Measurements from ENCODE around the gene PRRC2C.
"Not testable (repeated sequence)": the region's sequence is repeated elsewhere in the genome, so short reads cannot be mapped to it uniquely, and the experiment has no call there.

PRRC2C gene

DNA sequence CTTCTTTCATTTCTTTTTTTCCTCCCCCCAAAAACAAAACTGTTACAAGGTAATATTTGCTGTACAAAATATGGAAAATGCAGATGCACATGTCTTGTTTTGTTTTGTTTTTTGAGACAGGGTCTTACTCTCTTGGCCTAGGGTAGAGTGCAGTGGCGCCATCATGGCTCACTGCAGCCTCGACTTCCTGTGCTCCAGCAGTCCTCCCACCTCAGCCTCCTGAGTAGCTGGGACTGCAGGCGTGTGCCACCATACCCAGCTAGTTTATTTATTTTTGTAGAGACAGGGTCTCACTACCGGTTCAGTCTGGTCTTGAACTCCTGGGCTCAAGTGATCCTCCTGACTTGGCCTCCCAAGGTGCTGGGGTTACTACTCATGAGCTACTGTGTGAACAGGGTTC is 15.5 kb downstream of the PRRC2C start:
- DNase-seq (ENCODE audit: low spot score) = no peak

- no peak for DNase-seq (ENCODE audit: low spot score)
Observed at GRCh38 chr1:171501305-171502024, 16.1 kb downstream of the PRRC2C start.

- no peak for DNase-seq (ENCODE audit: low spot score)
Observed at GRCh38 chr1:171506525-171507304, 21.4 kb downstream of the PRRC2C start.

DNA sequence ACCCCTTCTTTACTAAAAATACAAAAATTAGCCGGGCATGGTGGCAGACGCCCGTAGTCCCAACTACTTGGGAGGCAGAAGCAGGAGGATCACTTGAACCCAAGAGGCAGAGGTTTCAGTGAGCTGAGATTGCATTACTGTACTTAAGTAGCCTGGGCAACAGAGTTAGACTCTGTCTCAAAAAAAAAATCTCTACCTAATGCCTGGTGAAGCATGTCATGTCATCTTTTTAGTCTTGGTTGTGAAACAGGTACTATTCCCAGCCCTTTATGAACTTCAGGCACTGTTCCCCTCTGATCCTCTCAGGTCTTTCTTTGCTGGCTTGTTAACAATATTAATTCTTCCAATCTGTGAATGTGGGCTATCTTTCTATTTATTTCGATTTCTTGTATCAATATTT is 22.1 kb downstream of the PRRC2C start:
- no peak for DNase-seq (ENCODE audit: low spot score)

- DNase-seq (ENCODE audit: low spot score) = no peak
Observed at GRCh38 chr1:171509191-171509590, 23.9 kb downstream of the PRRC2C start.

DNA sequence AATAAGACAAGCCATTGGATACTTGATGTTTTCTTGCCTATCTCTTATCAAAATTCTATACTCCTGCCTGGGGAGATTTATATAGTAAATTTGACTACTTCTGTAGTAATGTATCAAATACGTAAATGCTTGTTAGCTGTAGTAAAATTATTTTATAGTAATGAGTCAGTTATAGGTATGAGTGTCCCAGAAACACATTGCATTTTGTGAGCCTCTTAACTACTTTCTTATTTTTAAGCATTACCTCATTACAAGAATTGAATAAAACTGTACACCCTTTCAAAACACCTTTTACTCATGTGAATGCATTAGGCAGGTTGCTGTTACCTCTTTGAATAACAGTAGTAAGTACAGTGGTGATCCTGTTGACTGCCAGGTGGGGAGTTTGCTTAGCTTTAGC is 28.4 kb downstream of the PRRC2C start:
- DNase-seq (ENCODE audit: low spot score) = no peak

GRCh38 chr1:171515299-171515698 is 30.0 kb downstream of the PRRC2C start:
- no peak for DNase-seq (ENCODE audit: low spot score)

DNA sequence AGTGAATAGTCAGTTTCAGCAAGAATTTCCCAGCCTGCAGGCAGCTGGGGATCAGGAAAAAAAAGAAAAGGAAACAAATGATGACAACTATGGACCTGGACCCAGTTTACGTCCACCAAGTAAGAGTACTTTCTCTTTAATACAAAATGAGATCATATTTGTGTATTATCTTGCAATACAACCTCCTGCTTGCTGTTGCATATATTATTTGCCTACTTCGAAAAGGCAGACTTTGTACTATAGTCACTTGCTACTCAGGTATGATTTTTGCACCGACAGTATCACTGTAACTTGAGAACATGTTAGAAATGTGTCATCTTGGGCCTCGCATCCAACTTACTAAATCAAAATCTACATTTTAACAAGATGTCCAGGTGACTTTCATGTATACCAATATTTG is 30.4 kb downstream of the PRRC2C start:
- no peak for DNase-seq (ENCODE audit: low spot score)

- DNase-seq (ENCODE audit: low spot score) = no peak
Observed at GRCh38 chr1:171521567-171521966, 36.2 kb downstream of the PRRC2C start.

DNA sequence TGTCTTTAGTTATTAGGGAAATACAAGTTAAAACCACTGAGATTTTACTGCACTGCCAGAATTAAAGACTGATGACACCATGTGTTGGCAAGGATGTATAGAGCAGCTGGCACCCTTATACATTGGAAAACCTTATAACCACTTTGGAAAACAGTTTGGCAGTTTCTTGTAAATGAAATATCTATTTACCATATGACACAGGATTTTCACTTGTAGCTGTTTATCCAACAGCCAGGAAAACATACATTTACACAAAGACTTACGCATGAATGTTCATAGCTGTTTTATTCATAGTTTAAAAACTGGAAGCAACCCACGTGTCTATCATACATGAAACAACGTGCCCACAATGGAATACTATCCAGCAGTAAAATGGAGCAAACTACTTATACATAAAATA is 45.3 kb downstream of the PRRC2C start:
- no peak for DNase-seq (ENCODE audit: low spot score)

GRCh38 chr1:171532520-171532919 is 47.2 kb downstream of the PRRC2C start:
- DNase-seq (ENCODE audit: low spot score) = no peak

DNA sequence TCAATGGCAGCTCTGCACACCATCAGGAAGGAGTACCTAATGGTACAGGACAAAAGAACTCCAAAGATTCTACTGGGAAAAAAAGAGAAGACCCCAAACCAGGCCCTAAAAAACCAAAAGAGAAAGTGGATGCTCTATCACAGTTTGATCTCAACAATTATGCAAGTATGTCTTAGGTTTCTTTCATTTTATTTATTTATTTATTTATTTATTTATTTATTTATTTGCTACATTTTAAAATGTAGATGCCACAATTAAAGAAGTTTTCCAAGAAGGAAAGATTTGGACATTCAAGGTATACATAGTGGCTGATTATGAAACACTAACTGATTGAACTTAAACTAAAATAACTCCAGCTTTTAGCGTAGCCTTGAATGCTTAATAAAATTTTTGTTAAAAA is 60.2 kb downstream of the PRRC2C start:
- no peak for DNase-seq (ENCODE audit: low spot score)

GRCh38 chr1:171550050-171550449 is 64.7 kb downstream of the PRRC2C start:
- DNase-seq (ENCODE audit: low spot score) = no peak

- DNase-seq (ENCODE audit: low spot score) = not testable (repeated sequence)
Observed at GRCh38 chr1:171550598-171551100, 65.3 kb downstream of the PRRC2C start.

- DNase-seq (ENCODE audit: low spot score) = not testable (repeated sequence)
Observed at GRCh38 chr1:171553960-171554359, 68.6 kb downstream of the PRRC2C start.

DNA sequence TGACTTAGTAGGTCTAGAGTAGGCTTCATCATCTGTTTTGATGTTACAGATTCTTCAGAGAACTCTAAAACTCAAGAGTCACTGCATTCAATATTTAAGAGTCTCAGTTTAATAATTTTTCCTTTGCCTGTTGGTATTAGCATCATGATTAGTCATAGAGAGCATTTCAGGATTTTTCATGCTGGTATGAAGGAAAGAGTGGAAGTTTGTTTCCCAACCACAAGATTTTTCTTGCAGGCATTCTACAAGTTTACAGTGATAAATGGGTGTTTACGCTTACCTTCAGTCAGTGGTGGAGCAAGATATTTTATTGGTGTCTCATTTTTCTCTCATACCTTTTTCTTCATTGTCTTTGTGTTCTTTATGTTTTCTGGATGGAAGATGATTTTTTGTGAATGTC is 78.3 kb downstream of the PRRC2C start:
- DNase-seq (ENCODE audit: low spot score) = peak; percentile 25

DNA sequence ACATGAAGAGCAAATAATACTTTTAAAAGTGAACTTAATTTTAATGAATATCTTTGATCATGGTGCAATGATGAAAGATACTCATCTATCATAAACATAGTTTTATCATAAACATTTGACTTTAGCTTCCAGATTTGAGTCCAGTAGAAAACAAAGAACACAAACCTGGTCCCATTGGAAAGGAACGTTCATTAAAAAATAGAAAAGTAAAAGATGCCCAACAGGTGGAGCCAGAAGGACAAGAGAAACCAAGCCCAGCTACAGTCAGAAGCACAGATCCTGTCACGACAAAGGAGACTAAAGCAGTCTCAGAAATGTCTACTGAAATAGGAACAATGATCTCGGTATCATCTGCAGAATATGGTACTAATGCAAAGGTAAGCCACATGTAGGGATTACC is 81.1 kb downstream of the PRRC2C start:
- DNase-seq (ENCODE audit: low spot score) = no peak

DNA sequence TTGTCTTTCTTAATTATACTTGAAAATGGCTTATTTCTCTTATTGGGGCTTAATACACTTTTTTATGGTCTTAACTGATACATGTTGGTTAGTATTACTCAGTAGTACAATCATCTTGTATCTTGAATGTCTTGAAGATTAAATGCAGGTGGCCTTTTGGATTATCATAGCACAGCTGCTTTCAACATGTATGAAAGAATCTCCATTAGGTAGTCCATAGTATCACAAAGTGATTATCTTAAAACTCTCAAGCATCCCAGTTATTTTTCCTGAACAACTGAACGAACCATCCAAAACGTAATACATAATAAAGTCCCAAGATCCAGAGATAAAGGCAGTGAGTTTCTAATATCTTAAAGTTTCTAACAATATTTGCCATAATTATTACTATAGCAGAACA is 85.0 kb downstream of the PRRC2C start:
- DNase-seq (ENCODE audit: low spot score) = no peak

- DNase-seq (ENCODE audit: low spot score) = no peak
Observed at GRCh38 chr1:171576144-171576543, 90.8 kb downstream of the PRRC2C start.

- no peak for DNase-seq (ENCODE audit: low spot score)
Observed at GRCh38 chr1:171581226-171581625, 95.9 kb downstream of the PRRC2C start.

- no peak for DNase-seq (ENCODE audit: low spot score)
Observed at GRCh38 chr1:171581766-171582165, 96.4 kb downstream of the PRRC2C start.

DNA sequence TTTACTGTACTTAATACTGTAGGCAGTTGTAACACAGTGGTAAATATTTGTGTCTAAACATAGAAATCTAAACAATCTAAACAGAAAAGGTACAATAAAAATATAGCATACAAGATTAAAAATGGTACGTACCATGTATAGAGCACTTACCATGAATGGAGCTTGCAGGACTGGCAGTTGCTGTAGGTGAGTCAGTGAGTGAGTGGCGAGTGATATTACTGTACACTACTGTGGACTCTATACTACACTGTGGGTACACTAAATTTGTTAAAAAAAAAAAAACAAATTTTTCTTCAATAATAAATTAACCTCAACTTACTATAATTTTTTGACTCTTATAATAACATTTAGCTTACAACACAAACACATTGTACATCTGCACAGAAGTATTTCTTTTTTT is 97.3 kb downstream of the PRRC2C start:
- no peak for DNase-seq (ENCODE audit: low spot score)

DNA sequence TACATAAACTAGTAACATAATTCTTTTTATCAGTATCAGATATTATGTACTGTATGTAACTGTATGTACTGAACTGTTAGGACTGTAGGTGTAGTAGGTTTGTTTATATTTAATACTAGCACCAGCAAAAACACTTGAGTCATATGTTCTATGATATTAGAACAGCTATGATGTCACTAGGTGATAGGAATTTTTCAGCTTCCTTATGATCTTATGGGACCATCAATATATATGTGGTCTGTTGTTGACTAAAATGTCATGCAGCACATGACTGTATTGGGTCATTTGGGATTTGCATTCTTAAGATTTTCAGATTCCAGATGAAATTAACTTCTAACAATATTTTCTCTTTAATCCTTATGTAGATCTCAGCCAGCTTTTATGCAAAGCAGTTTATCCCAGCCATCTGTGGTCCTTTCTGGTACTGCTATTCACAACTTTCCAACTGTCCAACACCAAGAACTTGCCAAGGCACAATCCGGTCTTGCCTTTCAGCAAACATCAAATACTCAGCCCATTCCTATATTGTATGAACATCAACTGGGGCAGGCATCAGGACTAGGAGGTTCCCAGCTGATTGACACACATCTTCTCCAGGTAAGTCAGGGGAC is 98.4 kb downstream of the PRRC2C start:
- DNase-seq (ENCODE audit: low spot score) = no peak
